K562 (cell line): ENCODE measurements around the gene NOTCH3. TPM values are rescaled to one million over a fixed set of nuclear protein-coding genes. Genes with fewer than 3 reads are reported as not detected.

Experiments
- ATF7 ChIP-seq: fragments of 450-650 bp; IDR thresholded peaks from 2 replicates; pipeline ENCODE4 v1.7.1; 2014; ENCODE audit warnings: mild to moderate bottlenecking, moderate library complexity
- CTBP1 ChIP-seq: fragments of 450-650 bp; IDR thresholded peaks from 2 replicates; pipeline ENCODE4 v1.6.1; 2016; ENCODE audit warnings: borderline replicate concordance
- DACH1 ChIP-seq: fragments of 450-650 bp; IDR thresholded peaks from 2 replicates; pipeline ENCODE4 v1.6.1; 2018; ENCODE audit not compliant: partially characterized antibody
- ESRRA ChIP-seq: fragments of 450-650 bp; IDR thresholded peaks from 2 replicates; pipeline ENCODE4 v1.6.1; 2014; ENCODE audit warnings: low read depth, mild to moderate bottlenecking, moderate library complexity, borderline replicate concordance
- MAX ChIP-seq: sonication (generic); formaldehyde crosslinking; IDR thresholded peaks from 2 replicates; pipeline ENCODE4 v1.9.0; 2022; ENCODE audit warnings: mild to moderate bottlenecking, missing genetic modification reagents
- MYC ChIP-seq, 2 experiments: fragments of 250-450 bp in 1 of 2; sonication (Bioruptor Pico) in 1 of 2; IDR thresholded peaks; 2 replicates each; pipeline versions ENCODE4 v1.5.1 to v1.6.1; 2012 to 2021; ENCODE audit warnings: low read depth in 2 of 2, borderline replicate concordance in 1 of 2, improper control_type of control experiment in 1 of 2, low read length in 1 of 2, mild to moderate bottlenecking in 1 of 2, moderate library complexity in 1 of 2
- RAD21 ChIP-seq, 2 experiments: fragments of 250-450 bp in 1 of 2; fragments of 450-650 bp in 1 of 2; sonication (Bioruptor Pico) in 1 of 2; formaldehyde crosslinking in 1 of 2; IDR thresholded peaks in 1 of 2; conservative IDR thresholded peaks in 1 of 2; 2 replicates each; pipeline versions ENCODE4 v1.4.0 to v1.8.0; 2020 to 2022; ENCODE audit warnings: mild to moderate bottlenecking in 2 of 2, moderate library complexity in 1 of 2
- RB1 ChIP-seq: fragments of 450-650 bp; IDR thresholded peaks from 2 replicates; pipeline ENCODE4 v1.6.1; 2017; ENCODE audit warnings: low read depth, mild to moderate bottlenecking
- ZNF140 ChIP-seq: fragments of 250-450 bp; sonication (Bioruptor Pico); IDR thresholded peaks from 2 replicates; pipeline ENCODE4 v1.8.0; 2021; ENCODE audit warnings: moderate library complexity, mild to moderate bottlenecking, inconsistent platforms
- ZNF384 ChIP-seq: IDR thresholded peaks from 2 replicates; pipeline ENCODE4 v1.6.1; 2012; ENCODE audit warnings: low read depth, low read length, improper control_type of control experiment
- polyA plus RNA-seq, 8 experiments: library from polyadenylated mRNA; depleted of rRNA in 4 of 8; stranded (reverse) in 5 of 8; unstranded in 3 of 8; fragments of >200 nt; fragmentation: Nextera tagmentation in 2 of 8; fragmentation: Illumina TruSeq in 1 of 8; extraction: Ambion mirVana in 2 of 8; extraction: Trizol in 1 of 8; gene quantifications; 2 replicates each; pipeline versions ENCODE4 v1.2.1 to v1.2.3, GENCODE V29; 2011 to 2014; ENCODE audit warnings: inconsistent platforms in 1 of 8, missing spikeins in 1 of 8
- total RNA-seq, 7 experiments: library from RNA; depleted of rRNA in 6 of 7; stranded (reverse); fragments of >200 nt in 6 of 7; fragmentation: Illumina TruSeq in 2 of 7; extraction: Trizol in 2 of 7; gene quantifications; 2 replicates each; pipeline versions ENCODE4 v1.2.1 to v1.2.3, GENCODE V29; 2011 to 2021; ENCODE audit warnings: low replicate concordance in 1 of 7
- TF ChIP-seq, protein P1 (sequence below): fragments of 450-650 bp; formaldehyde crosslinking; IDR thresholded peaks from 2 replicates; pipeline ENCODE4 v1.4.0; 2022; ENCODE audit warnings: missing genetic modification characterization
- TF ChIP-seq, protein P2 (sequence below): sonication (generic); formaldehyde crosslinking; IDR thresholded peaks from 2 replicates; pipeline ENCODE4 v1.9.0; 2022; ENCODE audit warnings: mild to moderate bottlenecking, missing genetic modification reagents

The NOTCH3 gene
- total and polyA plus RNA-seq, 9 of the 15 experiments (the other 6 are each of a cell fraction or from before 2014, with no cell fraction given), result under 0.01 to 1.2 (median 0.16) TPM

DNA sequence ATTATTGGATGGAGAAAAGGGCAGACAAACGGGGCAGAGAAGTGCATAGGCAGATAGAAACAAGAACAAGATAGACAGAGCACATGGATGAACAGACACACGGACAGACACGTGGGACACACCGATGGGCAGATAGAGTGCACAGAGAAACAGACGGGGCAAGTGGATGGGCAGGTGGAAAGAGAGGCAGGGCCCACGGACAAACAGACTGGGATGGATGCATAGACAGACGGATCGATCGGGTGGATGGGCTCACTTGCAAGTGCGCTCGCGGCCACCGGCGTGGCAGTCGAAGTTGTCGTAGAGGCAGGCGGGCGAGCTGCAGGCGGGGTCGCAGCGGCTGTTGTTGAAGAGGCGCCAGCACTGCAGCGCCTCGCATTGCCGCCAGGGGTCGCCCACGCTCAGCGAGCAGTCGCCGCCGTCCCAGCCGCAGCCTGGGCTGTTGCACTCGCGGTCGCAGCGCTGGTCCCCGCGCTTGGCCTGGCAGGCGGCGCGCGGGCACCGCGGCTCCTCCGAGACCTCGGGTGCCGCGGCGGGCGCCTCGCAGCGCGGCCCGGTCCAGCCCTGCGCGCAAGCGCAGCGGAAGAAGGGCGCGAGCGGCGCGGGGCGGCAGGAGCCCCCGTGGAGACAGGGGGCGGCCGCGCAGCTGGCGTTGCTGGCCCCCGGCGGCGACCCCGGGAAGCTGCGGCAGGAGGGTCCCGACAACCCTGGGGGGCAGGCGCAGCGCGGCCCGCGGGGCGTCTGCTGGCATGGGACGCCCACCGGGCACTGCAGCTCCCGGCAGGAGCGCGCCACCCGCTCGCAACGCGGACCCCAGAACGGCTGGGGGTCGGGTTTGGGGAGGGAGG, 23.3 kb downstream of the NOTCH3 start (continued):
- no peak for TF ChIP-seq DACH1
- peak; percentile 41; the same call in 1 of the 2 replicates for TF ChIP-seq MYC (IDR thresholded peaks at IDR 0.05; ENCODE audit: low read depth, low read length)
- no peak for TF ChIP-seq MYC (CRISPR knock-in tag; IDR thresholded peaks at IDR 0.05; ENCODE audit: borderline replicate concordance, low read depth)
- peak; percentile 51; the same call in 1 of the 2 replicates for TF ChIP-seq ATF7
- peak; percentile 63; the same call in 1 of the 2 replicates for TF ChIP-seq CTBP1
- peak; percentile 94 for TF ChIP-seq RB1
- TF ChIP-seq RAD21 (CRISPR knock-in tag; conservative IDR thresholded peaks at IDR 0.05 in 1 of 2, IDR thresholded peaks at IDR 0.05 in 1 of 2), result peak; percentile 79 to 93
- TF ChIP-seq, protein P1, sequence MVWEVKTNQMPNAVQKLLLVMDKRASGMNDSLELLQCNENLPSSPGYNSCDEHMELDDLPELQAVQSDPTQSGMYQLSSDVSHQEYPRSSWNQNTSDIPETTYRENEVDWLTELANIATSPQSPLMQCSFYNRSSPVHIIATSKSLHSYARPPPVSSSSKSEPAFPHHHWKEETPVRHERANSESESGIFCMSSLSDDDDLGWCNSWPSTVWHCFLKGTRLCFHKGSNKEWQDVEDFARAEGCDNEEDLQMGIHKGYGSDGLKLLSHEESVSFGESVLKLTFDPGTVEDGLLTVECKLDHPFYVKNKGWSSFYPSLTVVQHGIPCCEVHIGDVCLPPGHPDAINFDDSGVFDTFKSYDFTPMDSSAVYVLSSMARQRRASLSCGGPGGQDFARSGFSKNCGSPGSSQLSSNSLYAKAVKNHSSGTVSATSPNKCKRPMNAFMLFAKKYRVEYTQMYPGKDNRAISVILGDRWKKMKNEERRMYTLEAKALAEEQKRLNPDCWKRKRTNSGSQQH (CRISPR knock-in tag), result 0 out of 2 replicates have a peak, but pooled peaks have one; percentile 32
- TF ChIP-seq, protein P2, sequence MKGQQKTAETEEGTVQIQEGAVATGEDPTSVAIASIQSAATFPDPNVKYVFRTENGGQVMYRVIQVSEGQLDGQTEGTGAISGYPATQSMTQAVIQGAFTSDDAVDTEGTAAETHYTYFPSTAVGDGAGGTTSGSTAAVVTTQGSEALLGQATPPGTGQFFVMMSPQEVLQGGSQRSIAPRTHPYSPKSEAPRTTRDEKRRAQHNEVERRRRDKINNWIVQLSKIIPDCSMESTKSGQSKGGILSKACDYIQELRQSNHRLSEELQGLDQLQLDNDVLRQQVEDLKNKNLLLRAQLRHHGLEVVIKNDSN, result peak; percentile 48
- TF ChIP-seq MAX (CRISPR knock-in tag), result peak; percentile 83
- TF ChIP-seq ZNF140 (CRISPR knock-in tag), result no peak
- peak; percentile 14; the same call in 1 of the 2 replicates for TF ChIP-seq ESRRA
- no peak for TF ChIP-seq ZNF384
